K562 (cell line): ENCODE results near the gene CD274. TPM values are rescaled to one million over a fixed set of nuclear protein-coding genes. Genes with fewer than 3 reads are reported as not detected.

Experiments
- ATAC-seq: fragments of 200-7000 bp; cut with Tn5 transposase; 3 replicates; pipeline ENCODE4 v1.9.1; 2020; ENCODE audit warnings: moderate library complexity
- BruUV-seq: library from RNA; stranded (reverse); fragments of 400-500 nt; replicated peaks from 2 replicates; lab custom pipeline; 2021; lab: Mats Ljungman, UMichigan
- CTCF ChIA-PET: fragments of 300-600 bp; formaldehyde crosslinking; extraction: SDS; loops from one replicate; lab custom pipeline; 2021; ENCODE audit warnings: low intra/inter-chr PET ratio; lab: Yijun Ruan, JAX
- POLR2A ChIA-PET: fragments of 300-600, 350-650 bp; sonication (Branson Sonifier 250); formaldehyde crosslinking; extraction: SDS; loops from one replicate; lab custom pipeline; 2021; ENCODE audit warnings: antibody characterized with exemption, inconsistent platforms; lab: Yijun Ruan, JAX
- DNase-seq, 4 experiments: peaks; one replicate each; pipeline versions ENCODE4 v3.0.0 to v3.0.0-alpha.2; 2011 to 2018; ENCODE audit warnings: low spot score in 3 of 4, mixed read lengths in 3 of 4; ENCODE audit errors: extremely low read depth in 1 of 4
- FAIRE-seq: peaks from 2 replicates; lab custom pipeline; 2011; peaks lifted over from hg19 to GRCh38; lab: Jason Lieb, UNC
- H2AFZ ChIP-seq: 2 replicates; pipeline ENCODE4 v1.6.0; 2011; ENCODE audit warnings: low read depth, low read length, control low read depth, inconsistent platforms
- H3K27ac ChIP-seq: fragments of 200-600 bp; 3 replicates; pipeline ENCODE4 v1.8.0; 2011; ENCODE audit warnings: low read depth, mild to moderate bottlenecking, control low read depth, inconsistent platforms, low read length, moderate library complexity, mixed read lengths; ENCODE audit errors: extremely low read depth
- H3K27me3 ChIP-seq, 2 experiments: fragments of 300-600 bp in 1 of 2; 2 replicates in 1 of 2; 3 replicates in 1 of 2; pipeline versions ENCODE4 v1.6.0 to v1.8.0; 2011; ENCODE audit warnings: inconsistent platforms in 2 of 2, low read length in 2 of 2, mild to moderate bottlenecking in 1 of 2, mixed read lengths in 1 of 2, moderate library complexity in 1 of 2; ENCODE audit not compliant: control insufficient read depth in 2 of 2, insufficient read depth in 2 of 2
- H3K36me3 ChIP-seq: fragments of 300-600 bp; 3 replicates; pipeline ENCODE4 v1.8.0; 2011; ENCODE audit warnings: mild to moderate bottlenecking, low read length, inconsistent platforms; ENCODE audit not compliant: control insufficient read depth, insufficient read depth
- H3K4me1 ChIP-seq, 2 experiments: fragments of 200-600 bp in 1 of 2; replicated peaks in 1 of 2; 2 replicates in 1 of 2; 3 replicates in 1 of 2; pipeline versions ENCODE4 v1.5.1 to v1.8.0; 2011; ENCODE audit warnings: inconsistent platforms in 2 of 2, low read length in 2 of 2, mild to moderate bottlenecking in 1 of 2, mixed read lengths in 1 of 2, moderate library complexity in 1 of 2; ENCODE audit not compliant: control insufficient read depth in 2 of 2, insufficient read depth in 2 of 2
- H3K4me2 ChIP-seq: 2 replicates; pipeline ENCODE4 v1.6.1; 2011; ENCODE audit warnings: low read length, control low read depth, inconsistent platforms, mixed read lengths; ENCODE audit not compliant: insufficient read depth
- H3K4me3 ChIP-seq: fragments of 200-600 bp; sonication (generic), shearing (Covaris generic); 2 replicates; pipeline ENCODE4 v1.5.1; 2016; ENCODE audit warnings: control low read depth, inconsistent platforms
- H3K79me2 ChIP-seq: fragments of 200-600 bp; 3 replicates; pipeline ENCODE4 v1.8.0; 2011; ENCODE audit warnings: low read length, inconsistent platforms; ENCODE audit not compliant: control insufficient read depth, insufficient read depth
- H3K9ac ChIP-seq, 2 experiments: 2 replicates each; pipeline versions ENCODE4 v1.6.0 to v1.6.1; 2011; ENCODE audit warnings: low read depth in 2 of 2, low read length in 2 of 2, control low read depth in 1 of 2, inconsistent platforms in 1 of 2, mild to moderate bottlenecking in 1 of 2, mixed read lengths in 1 of 2; ENCODE audit not compliant: insufficient read depth in 1 of 2
- H3K9me1 ChIP-seq: one replicate; pipeline ENCODE4 v1.6.0; 2011; ENCODE audit warnings: inconsistent platforms, mild to moderate bottlenecking, low read length, moderate library complexity; ENCODE audit not compliant: control insufficient read depth, insufficient read depth
- H3K9me3 ChIP-seq: replicated peaks from 2 replicates; pipeline ENCODE4 v1.5.1; 2011; ENCODE audit warnings: low read depth, low read length, inconsistent platforms; ENCODE audit not compliant: control insufficient read depth, insufficient read depth
- H4K20me1 ChIP-seq: replicated peaks from 2 replicates; pipeline ENCODE4 v1.6.1; 2011; ENCODE audit warnings: low read length, inconsistent platforms, mixed read lengths; ENCODE audit not compliant: control insufficient read depth, insufficient read depth
- CUX1 ChIP-seq: fragments of 200-800 bp; sonication (Bioruptor generic); IDR thresholded peaks from 2 replicates; pipeline ENCODE4 v1.6.1; 2016; ENCODE audit warnings: missing genetic modification characterization, missing compliant biosample characterization
- DACH1 ChIP-seq: fragments of 450-650 bp; IDR thresholded peaks from 2 replicates; pipeline ENCODE4 v1.6.1; 2018; ENCODE audit not compliant: partially characterized antibody
- E2F5 ChIP-seq: sonication (generic); formaldehyde crosslinking; IDR thresholded peaks from 2 replicates; pipeline ENCODE4 v1.8.0; 2022; ENCODE audit warnings: mild to moderate bottlenecking, missing genetic modification reagents
- FOXK1 ChIP-seq: sonication (generic); formaldehyde crosslinking; IDR thresholded peaks from 2 replicates; pipeline ENCODE4 v1.8.0; 2022; ENCODE audit warnings: missing genetic modification reagents, mild to moderate bottlenecking, borderline replicate concordance
- MAFK ChIP-seq: IDR thresholded peaks from 2 replicates; pipeline ENCODE4 v1.6.1; 2011; ENCODE audit warnings: low read length, improper control_type of control experiment
- MTA3 ChIP-seq: fragments of 450-650 bp; formaldehyde crosslinking; IDR thresholded peaks from 2 replicates; pipeline ENCODE4 v1.6.1; 2017; ENCODE audit warnings: mild to moderate bottlenecking, borderline replicate concordance
- NELFE ChIP-seq: IDR thresholded peaks from 2 replicates; pipeline ENCODE4 v1.6.1; 2011; ENCODE audit warnings: mild to moderate bottlenecking; ENCODE audit not compliant: insufficient read depth, insufficient read length
- RBM22 ChIP-seq: fragments of 200-400 bp; formaldehyde crosslinking; IDR thresholded peaks from 2 replicates; pipeline ENCODE4 v1.6.1; 2018; ENCODE audit warnings: low read length, low read depth; ENCODE audit not compliant: poor library complexity, severe bottlenecking
- ZNF561 ChIP-seq: fragments of 450-650 bp; formaldehyde crosslinking; conservative IDR thresholded peaks from 2 replicates; pipeline ENCODE4 v1.4.0; 2020; ENCODE audit warnings: mild to moderate bottlenecking, moderate library complexity
- WGBS: fragments of 100-300 bp; shearing (Covaris generic); methylation state at CpG from one replicate; pipeline ENCODE4 v1.1.6; 2016; ENCODE audit warnings: low coverage, mixed read lengths; ENCODE audit not compliant: insufficient coverage; ENCODE audit errors: missing lambda C conversion rate; 5-methylcytosine and 5-hydroxymethylcytosine counted together
- in situ Hi-C: fragments of 300-500 bp; cut with MboI; formaldehyde crosslinking; loops from 4 replicates; pipeline ENCODE4 v1.15.0; 2018; ENCODE audit warnings: inconsistent platforms, mixed read lengths
- intact Hi-C: fragments of 100-400 bp; cut with micrococcal nuclease; formaldehyde crosslinking; loops from 2 replicates; pipeline ENCODE4 v1.14.2; 2022
- polyA plus RNA-seq, 8 experiments: library from polyadenylated mRNA; depleted of rRNA in 4 of 8; stranded (reverse) in 5 of 8; unstranded in 3 of 8; fragments of >200 nt; fragmentation: Nextera tagmentation in 2 of 8; fragmentation: Illumina TruSeq in 1 of 8; extraction: Ambion mirVana in 2 of 8; extraction: Trizol in 1 of 8; gene quantifications; 2 replicates each; pipeline versions ENCODE4 v1.2.1 to v1.2.3, GENCODE V29; 2011 to 2014; ENCODE audit warnings: inconsistent platforms in 1 of 8, missing spikeins in 1 of 8
- total RNA-seq, 7 experiments: library from RNA; depleted of rRNA in 6 of 7; stranded (reverse); fragments of >200 nt in 6 of 7; fragmentation: Illumina TruSeq in 2 of 7; extraction: Trizol in 2 of 7; gene quantifications; 2 replicates each; pipeline versions ENCODE4 v1.2.1 to v1.2.3, GENCODE V29; 2011 to 2021; ENCODE audit warnings: low replicate concordance in 1 of 7

CD274 gene
- total and polyA plus RNA-seq, 9 of the 15 experiments (the other 6 are each of a cell fraction or from before 2014, with no cell fraction given), result 0.07 to 0.51 (median 0.30) TPM; not detected in 1

- DNase-seq (no peak), FAIRE-seq (no peak), ATAC-seq (no peak)
- no peaks in the 10 kb centered on the region for H3K79me2 ChIP-seq
- no peak overlapping the region for H3K4me3 ChIP-seq
- no peak overlapping the region for H3K4me2 ChIP-seq
- no peak for TF ChIP-seq E2F5
- no peak for TF ChIP-seq MTA3
- no peak for TF ChIP-seq RBM22
- 0% methylated on average over 1 of the region's 1 CpG for whole genome bisulfite sequencing
- H3K9ac ChIP-seq, result no peak overlapping the region
- no peaks in the 10 kb centered on the region for H3K4me1 ChIP-seq
- no peaks in the 10 kb centered on the region for H3K9me3 ChIP-seq
- BruUV-seq, result no TSS peak
- H3K9me1 ChIP-seq, result no peaks in the 10 kb centered on the region
- intact Hi-C loops (no loop called here), in situ Hi-C loops (no loop called here)
- no peaks in the 10 kb centered on the region for H4K20me1 ChIP-seq
- H3K27me3 ChIP-seq, result no peaks in the 10 kb centered on the region; a peak in 1 of 5 replicates
- H3K27ac ChIP-seq, result no peak overlapping the region
- ChIA-PET POLR2A (no interaction called here), CTCF (no interaction called here)
- H3K36me3 ChIP-seq, result no peaks in the 10 kb centered on the region
- no peak overlapping the region for H2AFZ ChIP-seq
Measured at GRCh38 chr9:5466005-5466404, 15.7 kb downstream of the CD274 start.

- DNase-seq (no peak), ATAC-seq (no peak), FAIRE-seq (no peak)
- no peaks in the 10 kb centered on the region for H3K79me2 ChIP-seq
- 0% methylated on average over 2 of the region's 2 CpGs for WGBS
- H3K4me1 ChIP-seq, result no peaks in the 10 kb centered on the region
- no peak overlapping the region for H3K4me2 ChIP-seq
- H3K36me3 ChIP-seq, result no peaks in the 10 kb centered on the region
- intact Hi-C loops, result no loop called here
- no peak overlapping the region for H3K27ac ChIP-seq
- CTCF ChIA-PET, result no interaction called here
- TF ChIP-seq ZNF561 (CRISPR knock-in tag) (no peak), CUX1 (CRISPR knock-in tag) (no peak), DACH1 (no peak), MAFK (no peak), NELFE (no peak), FOXK1 (CRISPR knock-in tag) (no peak)
- no peaks in the 10 kb centered on the region; a peak in 1 of 5 replicates for H3K27me3 ChIP-seq
- no peak overlapping the region for H2AFZ ChIP-seq
- no peak overlapping the region for H3K9ac ChIP-seq
- POLR2A ChIA-PET, result interaction anchor here (0.5 kb wide), 1 partner anchor 775 kb away, joined by 3 read pairs; no protein-coding TSS in a partner anchor
- H3K9me1 ChIP-seq, result no peaks in the 10 kb centered on the region
- BruUV-seq, result no TSS peak
- H3K9me3 ChIP-seq, result no peaks in the 10 kb centered on the region
- no peak overlapping the region for H3K4me3 ChIP-seq
- in situ Hi-C loops, result no loop called here
- no peaks in the 10 kb centered on the region for H4K20me1 ChIP-seq
Measured at GRCh38 chr9:5466766-5467165, 16.4 kb downstream of the CD274 start.
